Kidney (tissue), 14 donors: ENCODE results near the gene DUSP5. TPM values are rescaled to one million over a fixed set of nuclear protein-coding genes. Genes with fewer than 3 reads are reported as not detected.

Experiments used
- DNase-seq, 5 donors: peaks; one replicate each; pipeline ENCODE4 v3.0.0-alpha.2; 2013 to 2020
- FAIRE-seq: peaks from 2 replicates; lab custom pipeline; 2012; peaks lifted over from hg19 to GRCh38; lab: Jason Lieb, UNC
- H3K27ac ChIP-seq, 2 donors: one replicate each; pipeline ENCODE4 v1.7.0; 2013; ENCODE audit warnings: low read depth in 2 of 2, low read length in 2 of 2, inconsistent platforms in 1 of 2
- H3K27me3 ChIP-seq: one replicate; pipeline ENCODE4 v1.7.1; 2013; ENCODE audit warnings: low read length, inconsistent platforms; ENCODE audit not compliant: control insufficient read depth, insufficient read depth
- H3K36me3 ChIP-seq, 3 donors: one replicate each; pipeline versions ENCODE4 v1.7.0 to v1.7.1; 2013; ENCODE audit warnings: low read length in 3 of 3, control low read depth in 1 of 3, inconsistent platforms in 1 of 3; ENCODE audit not compliant: insufficient read depth in 3 of 3, control insufficient read depth in 2 of 3
- H3K4me1 ChIP-seq, 3 donors: one replicate each; pipeline versions ENCODE4 v1.7.0 to v1.7.1; 2013; ENCODE audit warnings: low read length in 3 of 3, inconsistent platforms in 1 of 3, low read depth in 1 of 3; ENCODE audit not compliant: control insufficient read depth in 2 of 3, insufficient read depth in 2 of 3
- H3K4me3 ChIP-seq, 3 donors: one replicate each; pipeline versions ENCODE4 v1.7.0 to v1.8.1; 2013; ENCODE audit warnings: low read length in 3 of 3, control low read depth in 1 of 3, inconsistent platforms in 1 of 3
- H3K9ac ChIP-seq, 3 donors: one replicate each; pipeline versions ENCODE4 v1.7.0 to v1.7.1; 2013; ENCODE audit warnings: low read length in 3 of 3, control low read depth in 1 of 3, inconsistent platforms in 1 of 3
- H3K9me3 ChIP-seq, 3 donors: one replicate each; pipeline versions ENCODE4 v1.7.0 to v1.7.1; 2013; ENCODE audit warnings: low read length in 3 of 3, control low read depth in 1 of 3, inconsistent platforms in 1 of 3; ENCODE audit not compliant: control insufficient read depth in 2 of 3, insufficient read depth in 1 of 3
- CTCF ChIP-seq: IDR thresholded peaks from 3 replicates; pipeline ENCODE4 v1.5.1; 2012; ENCODE audit warnings: mild to moderate bottlenecking, moderate library complexity, borderline replicate concordance; ENCODE audit not compliant: insufficient read depth; ENCODE audit errors: extremely low read depth
- intact Hi-C: fragments of 100-400 bp; cut with DNase I; formaldehyde crosslinking; loops from one replicate; pipeline ENCODE4 v1.11.1; 2022
- polyA plus RNA-seq: library from polyadenylated mRNA; stranded (reverse); fragments of 350-450 nt; fragmentation: Illumina TruSeq; extraction: RNeasy Lipid Tissue Mini Kit (QIAGEN cat#74804); gene quantifications from one replicate; pipeline ENCODE4 v1.2.3, GENCODE V29; 2014; ENCODE audit warnings: low read depth, low replicate concordance; ENCODE audit not compliant: insufficient read depth
- total RNA-seq: library from RNA; stranded (reverse); fragmentation: NEBNext Ultra II Directional; extraction: Animal tissue kit (Norgen Biotek cat#: 25700); gene quantifications from one replicate; pipeline ENCODE4 v1.2.1, GENCODE V29; 2021
- donor health status: control.
- donor health status: control.
- donor health status: control.
- donor health status: control.
- donor health status: control.
- donor health status: DM: yes; HTN: yes; CAD: no.
- donor health status: Normal renal cell carcinoma (clear cell type).

DUSP5 gene
- total and polyA plus RNA-seq, 2 donors from 2014 or later: 9.0 to 23.7 TPM

GRCh38 chr10:110475722-110476515, 21.8 kb upstream of the DUSP5 start:
- peaks cover 0 to 2% (median 0%) of the 10 kb centered on the region in 3 donors for H3K4me1 ChIP-seq
- DNase-seq (peak in 1 of 5 donors; percentile 31), FAIRE-seq (no peak)
- no peaks in the 10 kb centered on the region for H3K9me3 ChIP-seq
- intact Hi-C loops: no loop called here
- H3K9ac ChIP-seq: no peak overlapping the region
- H3K36me3 ChIP-seq: no peaks in the 10 kb centered on the region
- H3K4me3 ChIP-seq: no peak overlapping the region
- H3K27ac ChIP-seq: no peak overlapping the region
- TF ChIP-seq CTCF: no peak
- H3K27me3 ChIP-seq: no peaks in the 10 kb centered on the region

GRCh38 chr10:110479710-110480109, 18.0 kb upstream of the DUSP5 start:
- no peaks in the 10 kb centered on the region for H3K36me3 ChIP-seq

GRCh38 chr10:110480387-110480786, 17.3 kb upstream of the DUSP5 start:
- Histone ChIP-seq H3K9me3 (no peaks in the 10 kb centered on the region), H3K27ac (no peak overlapping the region), H3K9ac (no peak overlapping the region), H3K4me1 (no peaks in the 10 kb centered on the region), H3K4me3 (no peak overlapping the region), H3K27me3 (no peaks in the 10 kb centered on the region), H3K36me3 (no peaks in the 10 kb centered on the region)
- no peak for FAIRE-seq
- intact Hi-C loops: no loop called here
- no peak for DNase-seq
- TF ChIP-seq CTCF: no peak

More at GRCh38 chr10:110479710-110480109, 18.0 kb upstream of the DUSP5 start:
- FAIRE-seq (no peak), DNase-seq (no peak)
- H3K9me3 ChIP-seq: no peaks in the 10 kb centered on the region
- no peaks in the 10 kb centered on the region for H3K4me1 ChIP-seq
- TF ChIP-seq CTCF: no peak
- no peak overlapping the region for H3K9ac ChIP-seq
- H3K27ac ChIP-seq: no peak overlapping the region
- no peaks in the 10 kb centered on the region for H3K27me3 ChIP-seq
- no peak overlapping the region for H3K4me3 ChIP-seq
- intact Hi-C loops: no loop called here
